ENCODE results near the gene EMC6. TPM values are rescaled to one million over a fixed set of nuclear protein-coding genes. Genes with fewer than 3 reads are reported as not detected.

The EMC6 gene
- 122 TPM for polyA plus RNA-seq (2013, experiment 1 of 2)
- polyA plus RNA-seq (2013, experiment 2 of 2): 117 TPM

- Histone ChIP-seq H2AK5ac (ENCODE audit: low read depth, low read length) (peak within 1 kb of the TSS; percentile 95), H3K9ac (ENCODE audit: low read depth, low read length, poor library complexity) (peak within 1 kb of the TSS; percentile 98), H3K4me1 (ENCODE audit: control insufficient read depth in 2 of 2, insufficient read depth in 1 of 2, low read depth in 1 of 2, low read length in 2 of 2) (peaks cover 9% of the 10 kb centered on the region in 2 donors), H3K36me3 (replicated peaks in 1 of 2; ENCODE audit: control insufficient read depth in 2 of 2, insufficient read depth in 2 of 2, low read length in 2 of 2) (peaks cover 9 to 36% of the 10 kb centered on the region in 2 donors), H3K79me1 (ENCODE audit: low read depth, low read length) (peaks cover 13% of the 10 kb centered on the region), H4K8ac (ENCODE audit: low read depth, low read length) (peak within 1 kb of the TSS; percentile 76), H2BK15ac (ENCODE audit: low read length) (no peak within 1 kb of the TSS), H3K18ac (ENCODE audit: low read length) (peak within 1 kb of the TSS; percentile 99), H2BK12ac (ENCODE audit: low read length) (peak within 1 kb of the TSS; percentile 64), H3K4me3 (ENCODE audit: low read length in 2 of 2) (peak within 1 kb of the TSS; percentile 94 to 97), H2AFZ (ENCODE audit: low read length) (peak within 1 kb of the TSS; percentile 100), H2BK5ac (ENCODE audit: low read length) (peak within 1 kb of the TSS; percentile 99), H4K91ac (ENCODE audit: low read depth, low read length, poor library complexity) (no peak within 1 kb of the TSS), H3K4ac (ENCODE audit: low read length) (peak within 1 kb of the TSS; percentile 96), H3K9me3 (replicated peaks in 1 of 2; ENCODE audit: control insufficient read depth in 2 of 2, insufficient read depth in 1 of 2, low read depth in 1 of 2, low read length in 2 of 2) (no peaks in the 10 kb centered on the region), H3K4me2 (ENCODE audit: insufficient read depth, low read length, poor library complexity, severe bottlenecking) (peak within 1 kb of the TSS; percentile 97), H3K23ac (ENCODE audit: low read depth, low read length, poor library complexity) (peak within 1 kb of the TSS; percentile 98), H3K27me3 (ENCODE audit: control insufficient read depth in 3 of 3, insufficient read depth in 3 of 3, low read depth in 1 of 3, low read length in 3 of 3) (no peaks in the 10 kb centered on the region), H3K14ac (ENCODE audit: low read length) (peak within 1 kb of the TSS; percentile 94), H3K27ac (replicated peaks; ENCODE audit: low read length) (peak within 1 kb of the TSS; percentile 99), H2BK120ac (ENCODE audit: low read depth, low read length) (no peak within 1 kb of the TSS)
- no CpG with 5 or more reads among the region's 89 CpGs for WGBS, 2 donors (ENCODE audit: extremely low coverage in 2 of 2, insufficient read length in 2 of 2, insufficient replicate concordance in 1 of 2)
- peak; percentile 99 for DNase-seq (ENCODE audit: low spot score)
These were observed at the start of gene EMC6, which contains the start of gene TAX1BP3 for GRCh38 chr17:3668279-3669084. Gene EMC6 (plus strand): TSS chr17:3668812. CDS start chr17:3669147, 335 bp downstream. Gene TAX1BP3 (minus strand): TSS chr17:3668578. CDS start chr17:3668526, 52 bp downstream.

GRCh38 chr17:3621146-3621720, 47.4 kb upstream of the EMC6 start:
- Histone ChIP-seq H2BK15ac (ENCODE audit: low read length) (no peak overlapping the region), H3K9me3 (replicated peaks in 1 of 2; ENCODE audit: control insufficient read depth in 2 of 2, insufficient read depth in 1 of 2, low read depth in 1 of 2, low read length in 2 of 2) (peaks cover 4 to 16% of the 10 kb centered on the region in 2 donors), H2AK5ac (ENCODE audit: low read depth, low read length) (no peak overlapping the region), H3K23ac (ENCODE audit: low read depth, low read length, poor library complexity) (no peak overlapping the region), H2BK5ac (ENCODE audit: low read length) (no peak overlapping the region), H3K27ac (replicated peaks; ENCODE audit: low read length) (no peak overlapping the region), H3K27me3 (ENCODE audit: control insufficient read depth in 3 of 3, insufficient read depth in 3 of 3, low read depth in 1 of 3, low read length in 3 of 3) (no peaks in the 10 kb centered on the region), H2AFZ (ENCODE audit: low read length) (no peak overlapping the region), H3K14ac (ENCODE audit: low read length) (no peak overlapping the region), H3K9ac (ENCODE audit: low read depth, low read length, poor library complexity) (no peak overlapping the region), H2BK12ac (ENCODE audit: low read length) (no peak overlapping the region), H3K4ac (ENCODE audit: low read length) (no peak overlapping the region), H4K8ac (ENCODE audit: low read depth, low read length) (no peak overlapping the region), H4K91ac (ENCODE audit: low read depth, low read length, poor library complexity) (no peak overlapping the region), H3K18ac (ENCODE audit: low read length) (no peak overlapping the region), H3K4me3 (ENCODE audit: low read length in 2 of 2) (no peak overlapping the region), H3K4me1 (ENCODE audit: control insufficient read depth in 2 of 2, insufficient read depth in 1 of 2, low read depth in 1 of 2, low read length in 2 of 2) (no peaks in the 10 kb centered on the region), H3K36me3 (replicated peaks in 1 of 2; ENCODE audit: control insufficient read depth in 2 of 2, insufficient read depth in 2 of 2, low read length in 2 of 2) (peaks cover 37 to 76% of the 10 kb centered on the region in 2 donors), H3K79me1 (ENCODE audit: low read depth, low read length) (no peaks in the 10 kb centered on the region), H3K4me2 (ENCODE audit: insufficient read depth, low read length, poor library complexity, severe bottlenecking) (no peak overlapping the region), H2BK120ac (ENCODE audit: low read depth, low read length) (no peak overlapping the region)
- WGBS, 2 donors (ENCODE audit: extremely low coverage in 2 of 2, insufficient read length in 2 of 2, insufficient replicate concordance in 1 of 2): no CpG with 5 or more reads among the region's 8 CpGs
- no peak for DNase-seq (ENCODE audit: low spot score)

DNA sequence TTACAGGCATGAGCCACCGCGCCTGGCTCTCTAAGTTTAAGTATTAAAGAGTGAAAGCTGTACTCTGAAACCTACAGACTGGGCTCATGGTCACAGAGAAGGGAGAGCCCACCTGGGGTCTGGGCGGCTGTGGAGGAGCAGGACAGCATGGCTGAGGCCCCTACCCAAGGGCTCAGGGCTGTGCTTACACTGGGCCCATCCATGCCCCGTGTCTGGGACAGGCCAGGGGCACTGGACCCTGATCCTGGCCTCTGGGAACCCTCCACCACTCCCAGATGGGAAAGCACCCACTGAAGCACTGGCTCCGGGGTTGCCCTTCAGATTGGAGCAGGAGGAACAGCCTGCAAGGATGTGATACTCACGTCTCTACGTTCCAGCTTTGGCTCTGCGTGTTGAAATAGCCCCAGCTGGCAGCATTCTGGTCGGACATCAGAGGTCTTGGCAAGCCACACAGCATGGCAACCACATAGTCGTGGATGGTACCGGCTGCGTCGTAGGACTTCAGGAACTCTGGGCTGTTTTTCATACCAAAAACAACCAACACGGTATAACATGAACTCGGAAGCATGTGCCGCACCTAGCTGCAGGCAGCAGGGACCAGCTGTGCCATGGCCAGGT, 45.5 kb upstream of the EMC6 start:
- H2BK120ac ChIP-seq (ENCODE audit: low read depth, low read length): no peak overlapping the region
- peak overlapping the region; percentile 30 for H3K9ac ChIP-seq (ENCODE audit: low read depth, low read length, poor library complexity)
- H2AK5ac ChIP-seq (ENCODE audit: low read depth, low read length): no peak overlapping the region
- H2AFZ ChIP-seq (ENCODE audit: low read length): no peak overlapping the region
- H2BK15ac ChIP-seq (ENCODE audit: low read length): no peak overlapping the region
- H3K4me3 ChIP-seq (ENCODE audit: low read length in 2 of 2): no peak overlapping the region
- no peaks in the 10 kb centered on the region for H3K4me1 ChIP-seq (ENCODE audit: control insufficient read depth in 2 of 2, insufficient read depth in 1 of 2, low read depth in 1 of 2, low read length in 2 of 2)
- H2BK12ac ChIP-seq (ENCODE audit: low read length): no peak overlapping the region
- WGBS, 2 donors (ENCODE audit: extremely low coverage in 2 of 2, insufficient read length in 2 of 2, insufficient replicate concordance in 1 of 2): no CpG with 5 or more reads among the region's 16 CpGs
- no peaks in the 10 kb centered on the region for H3K27me3 ChIP-seq (ENCODE audit: control insufficient read depth in 3 of 3, insufficient read depth in 3 of 3, low read depth in 1 of 3, low read length in 3 of 3)
- peaks cover 32 to 75% of the 10 kb centered on the region in 2 donors for H3K36me3 ChIP-seq (replicated peaks in 1 of 2; ENCODE audit: control insufficient read depth in 2 of 2, insufficient read depth in 2 of 2, low read length in 2 of 2)
- no peak overlapping the region for H4K91ac ChIP-seq (ENCODE audit: low read depth, low read length, poor library complexity)
- H3K23ac ChIP-seq (ENCODE audit: low read depth, low read length, poor library complexity): peak overlapping the region; percentile 31
- H3K18ac ChIP-seq (ENCODE audit: low read length): no peak overlapping the region
- no peak overlapping the region for H3K4me2 ChIP-seq (ENCODE audit: insufficient read depth, low read length, poor library complexity, severe bottlenecking)
- no peak overlapping the region for H3K4ac ChIP-seq (ENCODE audit: low read length)
- peaks cover 0 to 7% of the 10 kb centered on the region in 2 donors for H3K9me3 ChIP-seq (replicated peaks in 1 of 2; ENCODE audit: control insufficient read depth in 2 of 2, insufficient read depth in 1 of 2, low read depth in 1 of 2, low read length in 2 of 2)
- no peak overlapping the region for H2BK5ac ChIP-seq (ENCODE audit: low read length)
- H3K14ac ChIP-seq (ENCODE audit: low read length): no peak overlapping the region
- no peak overlapping the region for H3K27ac ChIP-seq (replicated peaks; ENCODE audit: low read length)
- no peaks in the 10 kb centered on the region for H3K79me1 ChIP-seq (ENCODE audit: low read depth, low read length)
- no peak overlapping the region for H4K8ac ChIP-seq (ENCODE audit: low read depth, low read length)
- DNase-seq (ENCODE audit: low spot score): no peak

Measured in neuronal stem cell (in vitro differentiated cells).